Ishikawa (cell line): ENCODE measurements around the gene S100A2.

ENCODE experiments used
- CEBPB ChIP-seq: IDR thresholded peaks from 2 replicates; pipeline ENCODE4 v1.6.1; 2012
- CREB1 ChIP-seq: IDR thresholded peaks from 2 replicates; pipeline ENCODE4 v1.6.1; 2012; ENCODE audit warnings: low read depth
- EGR1 ChIP-seq: IDR thresholded peaks from 2 replicates; pipeline ENCODE4 v1.6.1; 2012
- EP300 ChIP-seq: IDR thresholded peaks from 2 replicates; pipeline ENCODE4 v1.6.1; 2012; ENCODE audit warnings: borderline replicate concordance
- FOXM1 ChIP-seq: IDR thresholded peaks from 2 replicates; pipeline ENCODE4 v1.6.1; 2012; ENCODE audit warnings: low read depth, borderline replicate concordance
- NFIC ChIP-seq: IDR thresholded peaks from 2 replicates; pipeline ENCODE4 v1.6.1; 2012
- RAD21 ChIP-seq: IDR thresholded peaks from 2 replicates; pipeline ENCODE4 v1.6.1; 2012; ENCODE audit warnings: low read depth
- TAF1 ChIP-seq: IDR thresholded peaks from 2 replicates; pipeline ENCODE4 v1.6.1; 2012; ENCODE audit warnings: low read depth, mild to moderate bottlenecking
- TCF12 ChIP-seq: IDR thresholded peaks from 2 replicates; pipeline ENCODE4 v1.6.1; 2012; ENCODE audit warnings: low read depth
- TEAD4 ChIP-seq: IDR thresholded peaks from 2 replicates; pipeline ENCODE4 v1.6.1; 2012
- USF1 ChIP-seq: IDR thresholded peaks from 2 replicates; pipeline ENCODE4 v1.6.1; 2012
- YY1 ChIP-seq: IDR thresholded peaks from 2 replicates; pipeline ENCODE4 v1.6.1; 2012; ENCODE audit warnings: low read depth
- TF ChIP-seq, protein P1 (sequence below): IDR thresholded peaks from 2 replicates; pipeline ENCODE4 v1.6.1; 2012; ENCODE audit warnings: low read depth, mild to moderate bottlenecking
- TF ChIP-seq, protein P2 (sequence below): IDR thresholded peaks from 2 replicates; pipeline ENCODE4 v1.6.1; 2012

- TF ChIP-seq RAD21 (no peak), CEBPB (no peak), NFIC (no peak), FOXM1 (no peak), TAF1 (no peak), TCF12 (no peak), EP300 (no peak), YY1 (no peak), EGR1 (no peak), TEAD4 (no peak), USF1 (no peak), CREB1 (no peak)
- TF ChIP-seq, protein P1, sequence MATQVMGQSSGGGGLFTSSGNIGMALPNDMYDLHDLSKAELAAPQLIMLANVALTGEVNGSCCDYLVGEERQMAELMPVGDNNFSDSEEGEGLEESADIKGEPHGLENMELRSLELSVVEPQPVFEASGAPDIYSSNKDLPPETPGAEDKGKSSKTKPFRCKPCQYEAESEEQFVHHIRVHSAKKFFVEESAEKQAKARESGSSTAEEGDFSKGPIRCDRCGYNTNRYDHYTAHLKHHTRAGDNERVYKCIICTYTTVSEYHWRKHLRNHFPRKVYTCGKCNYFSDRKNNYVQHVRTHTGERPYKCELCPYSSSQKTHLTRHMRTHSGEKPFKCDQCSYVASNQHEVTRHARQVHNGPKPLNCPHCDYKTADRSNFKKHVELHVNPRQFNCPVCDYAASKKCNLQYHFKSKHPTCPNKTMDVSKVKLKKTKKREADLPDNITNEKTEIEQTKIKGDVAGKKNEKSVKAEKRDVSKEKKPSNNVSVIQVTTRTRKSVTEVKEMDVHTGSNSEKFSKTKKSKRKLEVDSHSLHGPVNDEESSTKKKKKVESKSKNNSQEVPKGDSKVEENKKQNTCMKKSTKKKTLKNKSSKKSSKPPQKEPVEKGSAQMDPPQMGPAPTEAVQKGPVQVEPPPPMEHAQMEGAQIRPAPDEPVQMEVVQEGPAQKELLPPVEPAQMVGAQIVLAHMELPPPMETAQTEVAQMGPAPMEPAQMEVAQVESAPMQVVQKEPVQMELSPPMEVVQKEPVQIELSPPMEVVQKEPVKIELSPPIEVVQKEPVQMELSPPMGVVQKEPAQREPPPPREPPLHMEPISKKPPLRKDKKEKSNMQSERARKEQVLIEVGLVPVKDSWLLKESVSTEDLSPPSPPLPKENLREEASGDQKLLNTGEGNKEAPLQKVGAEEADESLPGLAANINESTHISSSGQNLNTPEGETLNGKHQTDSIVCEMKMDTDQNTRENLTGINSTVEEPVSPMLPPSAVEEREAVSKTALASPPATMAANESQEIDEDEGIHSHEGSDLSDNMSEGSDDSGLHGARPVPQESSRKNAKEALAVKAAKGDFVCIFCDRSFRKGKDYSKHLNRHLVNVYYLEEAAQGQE, result no peak
- TF ChIP-seq, protein P2, sequence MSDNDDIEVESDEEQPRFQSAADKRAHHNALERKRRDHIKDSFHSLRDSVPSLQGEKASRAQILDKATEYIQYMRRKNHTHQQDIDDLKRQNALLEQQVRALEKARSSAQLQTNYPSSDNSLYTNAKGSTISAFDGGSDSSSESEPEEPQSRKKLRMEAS, result no peak
Observed at GRCh38 chr1:153614906-153615305, 49.3 kb upstream of the S100A2 start.
